Measurements from ENCODE around the gene SNX10. TPM values are rescaled to one million over a fixed set of nuclear protein-coding genes. Genes with fewer than 3 reads are reported as not detected.

The SNX10 gene
- total and polyA plus RNA-seq, 2 of the 4 experiments (the other 2 are of a cell fraction), result not detected

- WGBS, 2 experiments (ENCODE audit: extremely low coverage in 2 of 2, insufficient read length in 1 of 2), result no CpG with 5 or more reads among the region's 3 CpGs
- DNase-seq (no peak), ATAC-seq (ENCODE audit: low read depth) (no peak)
- Histone ChIP-seq H2BK120ac (ENCODE audit: low read depth, low read length) (no peak overlapping the region), H3K27me3 (ENCODE audit: control insufficient read depth, insufficient read depth, low read length) (peaks cover 39% of the 10 kb centered on the region), H4K91ac (ENCODE audit: insufficient read depth, low read depth, low read length) (no peak overlapping the region), H4K8ac (ENCODE audit: low read depth in 2 of 2, low read length in 2 of 2) (no peak overlapping the region), H2BK15ac (ENCODE audit: low read depth, low read length) (no peak overlapping the region), H3K4ac (ENCODE audit: low read depth, low read length) (no peak overlapping the region), H4K5ac (ENCODE audit: low read depth, low read length) (no peak overlapping the region), H2AK9ac (replicated peaks; ENCODE audit: low read depth, low read length, poor library complexity) (no peak overlapping the region), H3K23ac (ENCODE audit: low read depth, low read length) (no peak overlapping the region), H3K4me2 (ENCODE audit: low read depth, low read length) (no peak overlapping the region), H3K14ac (replicated peaks; ENCODE audit: low read depth, low read length) (no peak overlapping the region), H3K36me3 (ENCODE audit: control insufficient read depth, insufficient read depth, low read length) (no peaks in the 10 kb centered on the region), H3K9ac (ENCODE audit: low read depth, low read length) (no peak overlapping the region), H2BK20ac (ENCODE audit: low read depth, low read length) (no peak overlapping the region), H3K9me3 (ENCODE audit: control insufficient read depth, insufficient read depth, low read length) (peaks cover 3% of the 10 kb centered on the region; the same call in 1 of the 2 replicates), H3K4me1 (ENCODE audit: control insufficient read depth, insufficient read depth, low read length) (no peaks in the 10 kb centered on the region), H3K9me1 (ENCODE audit: insufficient read depth, low read length) (no peaks in the 10 kb centered on the region; the same call in 1 of the 2 replicates), H3K56ac (ENCODE audit: extremely low read depth, insufficient read depth, low read length) (no peak overlapping the region), H3K18ac (ENCODE audit: low read depth, low read length) (no peak overlapping the region), H4K20me1 (ENCODE audit: insufficient read depth, low read length) (no peaks in the 10 kb centered on the region), H2AFZ (replicated peaks; ENCODE audit: low read length, poor library complexity) (no peak overlapping the region), H3K4me3 (ENCODE audit: insufficient read depth, low read depth, low read length) (no peak overlapping the region), H2BK5ac (ENCODE audit: low read depth, low read length, poor library complexity, severe bottlenecking) (no peak overlapping the region), H3K79me1 (ENCODE audit: low read depth in 1 of 2, low read length in 2 of 2) (no peaks in the 10 kb centered on the region), H3K27ac (ENCODE audit: insufficient read depth, low read length) (no peak overlapping the region), H2AK5ac (ENCODE audit: low read depth, low read length) (no peak overlapping the region)
- in situ Hi-C loops (cut with MboI; ENCODE audit: low sequenced_read_pairs) (no loop called here), dilution Hi-C loops (cut with HindIII; ENCODE audit: low sequenced_read_pairs, unreplicated experiment) (no loop called here), intact Hi-C loops (cut with micrococcal nuclease) (loop anchor here (10.0 kb wide), 1 partner anchor 485 kb away; the partner anchor contains the start of gene SKAP2)
- no peak for TF ChIP-seq FOS (IDR thresholded peaks at IDR 0.05; ENCODE audit: low read depth, low read length)
- TF ChIP-seq RFX5 (IDR thresholded peaks at IDR 0.05; ENCODE audit: low read depth, low read length), result no peak
- TF ChIP-seq USF2 (IDR thresholded peaks at IDR 0.05; ENCODE audit: low read depth, low read length), result no peak
- no peak for TF ChIP-seq POLR2A (IDR thresholded peaks at IDR 0.05; ENCODE audit: low read depth, low read length)
- TF ChIP-seq MXI1 (IDR thresholded peaks at IDR 0.05; ENCODE audit: borderline replicate concordance, low read depth, low read length), result no peak
- no peak for TF ChIP-seq MAFK (IDR thresholded peaks at IDR 0.05; ENCODE audit: low read depth, low read length)
- no peak for TF ChIP-seq MAZ (IDR thresholded peaks at IDR 0.05; ENCODE audit: borderline replicate concordance, low read depth, low read length)
- no peak for TF ChIP-seq CTCF (conservative IDR thresholded peaks at IDR 0.05; ENCODE audit: low read depth, low read length)
- no peak for TF ChIP-seq BHLHE40 (IDR thresholded peaks at IDR 0.05; ENCODE audit: low read depth, low read length)
- TF ChIP-seq RAD21 (IDR thresholded peaks at IDR 0.05; ENCODE audit: low read length), result no peak
- no peak for TF ChIP-seq RCOR1 (IDR thresholded peaks at IDR 0.05; ENCODE audit: insufficient replicate concordance, low read length)
- no peak for TF ChIP-seq CHD1 (IDR thresholded peaks at IDR 0.05; ENCODE audit: low read depth, low read length)
- no peak for TF ChIP-seq SMC3 (IDR thresholded peaks at IDR 0.05; ENCODE audit: low read depth, low read length)
- no peak for TF ChIP-seq NFE2L2 (IDR thresholded peaks at IDR 0.05; ENCODE audit: low read depth, low read length)
- no peak for TF ChIP-seq ELK1 (IDR thresholded peaks at IDR 0.05; ENCODE audit: borderline replicate concordance, low read depth, low read length)
- no peak for TF ChIP-seq CEBPB (IDR thresholded peaks at IDR 0.05; ENCODE audit: low read depth, low read length)
- POLR2A ChIA-PET (ENCODE audit: unreplicated experiment), result no interaction called here
- CTCF ChIA-PET, result no interaction called here
- no TSS peak for BruUV-seq (replicated peaks)
Measured at GRCh38 chr7:26379711-26380110, 88.0 kb downstream of the SNX10 start.

Data from IMR-90 (cell line).